HEK293T (cell line): ENCODE measurements around the gene RBBP4.

Source experiments
- CTCF ChIA-PET: fragments of 350-600 bp; formaldehyde crosslinking; extraction: SDS; loops from one replicate; lab custom pipeline; 2021; ENCODE audit warnings: antibody characterized with exemption, inconsistent platforms; lab: Yijun Ruan, JAX
- POLR2A ChIA-PET: fragments of 350-600 bp; formaldehyde crosslinking; extraction: SDS; loops from one replicate; lab custom pipeline; 2020; ENCODE audit warnings: antibody characterized with exemption, inconsistent platforms; lab: Yijun Ruan, JAX
- DNase-seq: peaks from one replicate; pipeline ENCODE4 v3.0.0; 2012; ENCODE audit warnings: mixed read lengths; ENCODE audit errors: extremely low spot score
- ARNT ChIP-seq: fragments of 450-650 bp; IDR thresholded peaks from 2 replicates; pipeline ENCODE4 v1.6.1; 2017; ENCODE audit warnings: mild to moderate bottlenecking
- BHLHE40 ChIP-seq: fragments of 450-650 bp; IDR thresholded peaks from 2 replicates; pipeline ENCODE4 v1.6.1; 2016; ENCODE audit warnings: mild to moderate bottlenecking, moderate library complexity, borderline replicate concordance
- CTBP1 ChIP-seq: fragments of 450-650 bp; IDR thresholded peaks from 2 replicates; pipeline ENCODE4 v1.6.1; 2016; ENCODE audit warnings: borderline replicate concordance
- ELF4 ChIP-seq: fragments of 450-650 bp; IDR thresholded peaks from 2 replicates; pipeline ENCODE4 v1.6.1; 2017; ENCODE audit warnings: antibody characterized with exemption
- FOXA1 ChIP-seq: fragments of 450-650 bp; IDR thresholded peaks from 2 replicates; pipeline ENCODE4 v1.6.1; 2016; ENCODE audit warnings: mild to moderate bottlenecking
- FOXK2 ChIP-seq: fragments of 450-650 bp; IDR thresholded peaks from 2 replicates; pipeline ENCODE4 v1.6.1; 2016; ENCODE audit warnings: mild to moderate bottlenecking
- FOXM1 ChIP-seq: fragments of 450-650 bp; IDR thresholded peaks from 2 replicates; pipeline ENCODE4 v1.6.1; 2017; ENCODE audit warnings: mild to moderate bottlenecking, borderline replicate concordance
- HDGF ChIP-seq: fragments of 450-650 bp; IDR thresholded peaks from 2 replicates; pipeline ENCODE4 v1.6.1; 2017; ENCODE audit warnings: antibody characterized with exemption, borderline replicate concordance
- L3MBTL2 ChIP-seq: fragments of 450-650 bp; conservative IDR thresholded peaks from 2 replicates; pipeline ENCODE4 v1.6.1; 2016; ENCODE audit warnings: mild to moderate bottlenecking
- LEF1 ChIP-seq: fragments of 450-650 bp; IDR thresholded peaks from 2 replicates; pipeline ENCODE4 v1.6.1; 2017; ENCODE audit warnings: mild to moderate bottlenecking, borderline replicate concordance
- NFRKB ChIP-seq: fragments of 450-650 bp; IDR thresholded peaks from 2 replicates; pipeline ENCODE4 v1.6.1; 2016; ENCODE audit warnings: mild to moderate bottlenecking, moderate library complexity
- SP1 ChIP-seq: fragments of 450-650 bp; IDR thresholded peaks from 2 replicates; pipeline ENCODE4 v1.6.1; 2017
- SUZ12 ChIP-seq: fragments of 450-650 bp; IDR thresholded peaks from 2 replicates; pipeline ENCODE4 v1.6.1; 2016; ENCODE audit warnings: mild to moderate bottlenecking
- TARDBP ChIP-seq: fragments of 450-650 bp; IDR thresholded peaks from 2 replicates; pipeline ENCODE4 v1.6.1; 2016
- ZNF384 ChIP-seq: fragments of 450-650 bp; IDR thresholded peaks from 2 replicates; pipeline ENCODE4 v1.6.1; 2016
- TF ChIP-seq, protein P1 (sequence below): fragments of 450-650 bp; IDR thresholded peaks from 2 replicates; pipeline ENCODE4 v1.6.1; 2016

The RBBP4 gene

GRCh38 chr1:32647308-32648134 lies 3.5 kb upstream of the RBBP4 start:
- CTCF ChIA-PET: interaction anchor here (0.6 kb wide), 1 partner anchor 185 kb away, joined by 3 read pairs; no protein-coding TSS in a partner anchor
- POLR2A ChIA-PET: no interaction called here
- TF ChIP-seq FOXM1 (no peak), HDGF (no peak), FOXK2 (no peak), ARNT (no peak), L3MBTL2 (no peak)
- TF ChIP-seq, protein P1, sequence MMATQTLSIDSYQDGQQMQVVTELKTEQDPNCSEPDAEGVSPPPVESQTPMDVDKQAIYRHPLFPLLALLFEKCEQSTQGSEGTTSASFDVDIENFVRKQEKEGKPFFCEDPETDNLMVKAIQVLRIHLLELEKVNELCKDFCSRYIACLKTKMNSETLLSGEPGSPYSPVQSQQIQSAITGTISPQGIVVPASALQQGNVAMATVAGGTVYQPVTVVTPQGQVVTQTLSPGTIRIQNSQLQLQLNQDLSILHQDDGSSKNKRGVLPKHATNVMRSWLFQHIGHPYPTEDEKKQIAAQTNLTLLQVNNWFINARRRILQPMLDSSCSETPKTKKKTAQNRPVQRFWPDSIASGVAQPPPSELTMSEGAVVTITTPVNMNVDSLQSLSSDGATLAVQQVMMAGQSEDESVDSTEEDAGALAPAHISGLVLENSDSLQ: no peak
- no peak for DNase-seq

- ChIA-PET CTCF (interaction anchor here (1.0 kb wide), 1 partner anchor 130 kb away, joined by 3 read pairs; no protein-coding TSS in a partner anchor), POLR2A (interaction anchor here (0.7 to 1.5 kb wide), 24 partner anchors 10 to 1255 kb away, joined by 3 to 12 read pairs (median 4); partner anchors contain the start of genes BSDC1, S100PBP, SYNC and YARS1)
- DNase-seq: peak; percentile 97
- no peak for TF ChIP-seq CTBP1
- TF ChIP-seq ELF4: peak; percentile 91
Measured at GRCh38 chr1:32650248-32650751, 708 bp upstream of the RBBP4 start, which contains the start of gene ZBTB8OS. Gene ZBTB8OS, minus strand, starts transcription at chr1:32650550. Its CDS starts 21 bp downstream, at chr1:32650529.

DNA sequence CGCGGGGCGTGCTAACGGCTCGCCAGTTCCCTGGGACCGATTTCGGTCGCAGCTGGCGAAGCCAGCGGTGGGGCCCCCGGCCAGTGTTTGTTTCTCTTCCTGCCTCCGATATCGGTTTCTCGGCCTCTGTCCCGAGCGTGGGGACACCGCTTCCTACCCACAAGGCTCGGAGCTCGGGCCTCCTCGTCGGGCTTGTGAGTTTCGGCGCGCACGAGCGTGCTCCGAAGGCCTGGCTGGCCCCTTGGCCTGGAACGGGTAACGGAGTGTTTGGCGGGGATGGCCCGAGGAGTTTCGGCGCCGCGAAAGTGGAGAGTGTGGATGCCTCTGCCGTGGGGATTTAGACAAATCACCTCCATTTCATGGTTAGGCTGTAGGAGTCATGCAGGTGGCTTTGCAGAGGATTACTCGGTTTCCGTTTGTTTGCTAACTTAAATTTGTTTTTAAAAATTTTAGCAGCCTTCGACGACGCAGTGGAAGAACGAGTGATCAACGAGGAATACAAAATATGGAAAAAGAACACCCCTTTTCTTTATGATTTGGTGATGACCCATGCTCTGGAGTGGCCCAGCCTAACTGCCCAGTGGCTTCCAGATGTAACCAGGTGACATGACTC lies 559 bp downstream of the RBBP4 start:
- no peak for DNase-seq
- ChIA-PET CTCF (interaction anchor here (0.7 to 1.0 kb wide), 2 partner anchors 131 to 171 kb away, joined by 3 read pairs; no protein-coding TSS in a partner anchor), POLR2A (interaction anchor here (0.6 to 1.5 kb wide), 21 partner anchors 8 to 203 kb away, joined by 3 to 12 read pairs (median 4); partner anchors contain the start of genes S100PBP, SYNC, YARS1 and ZBTB8A)
- TF ChIP-seq FOXM1 (no peak), L3MBTL2 (peak; percentile 45; the same call in 1 of the 2 replicates)

DNA sequence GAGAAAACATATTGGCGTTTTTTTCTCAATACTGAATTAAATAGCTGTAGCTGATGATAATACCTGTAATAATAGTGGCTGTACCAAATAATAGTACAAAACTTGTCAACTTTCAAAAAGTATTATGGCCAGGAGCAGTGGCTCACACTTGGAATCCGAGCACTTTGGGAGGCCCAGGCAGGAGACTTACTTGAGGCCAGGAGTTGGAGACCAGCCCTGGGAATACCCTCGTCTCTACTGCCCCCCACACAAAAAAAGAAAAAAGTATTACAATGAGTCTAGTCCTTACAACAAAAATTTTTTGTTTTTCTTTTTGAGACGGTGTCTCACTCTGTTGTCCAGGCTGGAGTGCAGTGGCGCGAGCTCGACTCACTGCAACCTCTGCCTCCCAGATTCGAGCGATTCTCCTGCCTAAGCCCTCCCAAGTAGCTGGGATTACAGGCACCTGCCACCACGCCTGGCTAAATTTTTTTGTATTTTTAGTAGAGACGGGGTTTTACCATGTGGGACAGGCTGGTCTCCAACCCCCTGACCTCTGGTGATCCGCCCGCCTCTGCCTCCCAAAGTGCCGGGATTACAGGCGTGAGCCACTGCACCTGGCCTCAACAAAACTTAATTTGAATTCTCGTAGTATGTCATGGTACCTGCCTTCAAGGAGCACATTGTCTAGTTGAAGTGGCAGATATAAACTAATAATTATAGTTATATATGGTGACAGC lies 1.4 kb downstream of the RBBP4 start:
- CTCF ChIA-PET: interaction anchor here (0.7 kb wide), 1 partner anchor 171 kb away, joined by 3 read pairs; no protein-coding TSS in a partner anchor
- TF ChIP-seq ELF4: no peak
- TF ChIP-seq LEF1: no peak
- TF ChIP-seq, protein P1: no peak
- no peak for TF ChIP-seq SUZ12
- TF ChIP-seq FOXK2: no peak
- TF ChIP-seq TARDBP: no peak
- no peak for TF ChIP-seq L3MBTL2
- no peak for TF ChIP-seq BHLHE40
- no peak for TF ChIP-seq SP1
- TF ChIP-seq ZNF384: no peak
- TF ChIP-seq CTBP1: no peak
- TF ChIP-seq HDGF: no peak
- no peak for TF ChIP-seq FOXA1
- no peak for TF ChIP-seq NFRKB
- no peak for TF ChIP-seq FOXM1
- POLR2A ChIA-PET: no interaction called here
- DNase-seq: no peak

DNA sequence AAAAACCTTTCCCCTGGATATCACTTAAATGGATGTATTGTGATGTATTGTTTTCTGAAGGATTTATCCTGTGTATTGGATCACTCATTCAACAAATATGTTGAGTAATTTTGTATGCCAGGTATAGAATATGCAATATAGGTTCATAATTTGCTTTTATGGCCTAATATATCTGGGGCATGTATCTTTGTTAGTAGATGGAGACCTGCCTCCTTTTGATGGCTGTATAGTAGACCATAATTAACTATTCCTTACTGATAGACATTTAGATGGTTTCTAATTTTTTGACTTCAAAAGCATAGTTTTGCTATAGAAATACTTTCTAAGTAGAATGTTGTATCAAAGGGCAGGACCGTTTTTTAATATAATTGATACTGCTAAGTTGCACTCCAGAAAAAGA lies 8.6 kb downstream of the RBBP4 start:
- CTCF ChIA-PET: no interaction called here
- POLR2A ChIA-PET: interaction anchor here (1.1 kb wide), 1 partner anchor 8 kb away, joined by 3 read pairs; the partner anchor contains the start of gene RBBP4

GRCh38 chr1:32665915-32666314 lies 14.9 kb downstream of the RBBP4 start:
- TF ChIP-seq SUZ12 (no peak), SP1 (no peak)
- ChIA-PET CTCF (interaction anchor here (0.6 kb wide), 1 partner anchor 52 kb away, joined by 4 read pairs; no protein-coding TSS in a partner anchor), POLR2A (no interaction called here)
- no peak for DNase-seq

More for the DNA sequence above, 8.6 kb downstream of the RBBP4 start:
- TF ChIP-seq ARNT: no peak
- TF ChIP-seq SP1: no peak
- no peak for TF ChIP-seq LEF1
- DNase-seq: no peak
